H9 (cell line): ENCODE measurements around the gene ZNF213. TPM values are rescaled to one million over a fixed set of nuclear protein-coding genes. Genes with fewer than 3 reads are reported as not detected.

Experiments
- DNase-seq: peaks from one replicate; pipeline ENCODE4 v3.0.0-alpha.2; 2017
- H2AFZ ChIP-seq: one replicate; pipeline ENCODE4 v1.6.1; 2013; ENCODE audit warnings: mild to moderate bottlenecking, low read length, control low read depth, moderate library complexity
- H2AK5ac ChIP-seq: 2 replicates; pipeline ENCODE4 v1.6.1; 2013; ENCODE audit warnings: low read length, control low read depth, mixed read lengths; ENCODE audit not compliant: insufficient read length
- H2BK120ac ChIP-seq: one replicate; pipeline ENCODE4 v1.6.1; 2013; ENCODE audit warnings: low read depth, mild to moderate bottlenecking, low read length, control low read depth, inconsistent platforms; ENCODE audit not compliant: poor library complexity, severe bottlenecking
- H2BK12ac ChIP-seq: 2 replicates; pipeline ENCODE4 v1.6.1; 2013; ENCODE audit warnings: low read length, control low read depth, mixed read lengths, low read depth; ENCODE audit not compliant: insufficient read length
- H2BK15ac ChIP-seq: 2 replicates; pipeline ENCODE4 v1.6.1; 2013; ENCODE audit warnings: low read depth, low read length, control low read depth
- H2BK20ac ChIP-seq: one replicate; pipeline ENCODE4 v1.6.1; 2013; ENCODE audit warnings: low read depth, mild to moderate bottlenecking, low read length, control low read depth, inconsistent platforms; ENCODE audit not compliant: poor library complexity, severe bottlenecking
- H2BK5ac ChIP-seq: 2 replicates; pipeline ENCODE4 v1.6.1; 2013; ENCODE audit warnings: low read length, control low read depth, mixed read lengths; ENCODE audit not compliant: insufficient read length
- H3K14ac ChIP-seq: 2 replicates; pipeline ENCODE4 v1.6.1; 2013; ENCODE audit warnings: low read length, control low read depth; ENCODE audit not compliant: insufficient read depth
- H3K18ac ChIP-seq: 2 replicates; pipeline ENCODE4 v1.6.1; 2013; ENCODE audit warnings: low read depth, mild to moderate bottlenecking, mixed read lengths, low read length, control low read depth; ENCODE audit not compliant: insufficient read length
- H3K23ac ChIP-seq: 2 replicates; pipeline ENCODE4 v1.6.1; 2013; ENCODE audit warnings: low read length, control low read depth, mixed read lengths, low read depth; ENCODE audit not compliant: insufficient read length
- H3K23me2 ChIP-seq: 2 replicates; pipeline ENCODE4 v1.6.1; 2013; ENCODE audit warnings: low read depth, mild to moderate bottlenecking, mixed read lengths, low read length, control low read depth; ENCODE audit not compliant: insufficient read length, poor library complexity, severe bottlenecking
- H3K27ac ChIP-seq: 2 replicates; pipeline ENCODE4 v1.5.1; 2013; ENCODE audit warnings: low read length, control low read depth, mixed read lengths, low read depth; ENCODE audit not compliant: insufficient read length
- H3K27me3 ChIP-seq: 2 replicates; pipeline ENCODE4 v1.6.1; 2013; ENCODE audit warnings: low read length, control low read depth, inconsistent platforms; ENCODE audit not compliant: insufficient read depth
- H3K4ac ChIP-seq: 2 replicates; pipeline ENCODE4 v1.6.1; 2013; ENCODE audit warnings: low read depth, mild to moderate bottlenecking, control low read depth, inconsistent platforms, low read length, moderate library complexity
- H3K4me1 ChIP-seq: 2 replicates; pipeline ENCODE4 v1.6.1; 2013; ENCODE audit warnings: low read length, control low read depth, inconsistent platforms; ENCODE audit not compliant: insufficient read depth
- H3K4me2 ChIP-seq: 2 replicates; pipeline ENCODE4 v1.6.1; 2013; ENCODE audit warnings: low read length, control low read depth, mixed read lengths; ENCODE audit not compliant: insufficient read length, insufficient read depth
- H3K56ac ChIP-seq: 2 replicates; pipeline ENCODE4 v1.6.1; 2013; ENCODE audit warnings: low read depth, mild to moderate bottlenecking, mixed read lengths, low read length, control low read depth; ENCODE audit not compliant: insufficient read length
- H3K79me1 ChIP-seq: 2 replicates; pipeline ENCODE4 v1.6.1; 2013; ENCODE audit warnings: low read depth, mild to moderate bottlenecking, moderate library complexity, low read length, control low read depth, inconsistent platforms; ENCODE audit not compliant: insufficient read depth, poor library complexity, severe bottlenecking
- H3K79me2 ChIP-seq: 2 replicates; pipeline ENCODE4 v1.6.1; 2013; ENCODE audit warnings: low read length, control low read depth, inconsistent platforms; ENCODE audit not compliant: insufficient read depth
- H3K9ac ChIP-seq: 2 replicates; pipeline ENCODE4 v1.6.1; 2013; ENCODE audit warnings: low read length, control low read depth, mixed read lengths; ENCODE audit not compliant: insufficient read length; ENCODE audit errors: extremely low read depth
- H3K9me3 ChIP-seq: one replicate; pipeline ENCODE4 v1.6.1; 2013; ENCODE audit warnings: low read depth, low read length, inconsistent platforms; ENCODE audit not compliant: control insufficient read depth
- H3T11ph ChIP-seq: one replicate; pipeline ENCODE4 v1.6.1; 2013; ENCODE audit warnings: mild to moderate bottlenecking, low read length, control low read depth, inconsistent platforms
- H4K20me1 ChIP-seq: one replicate; pipeline ENCODE4 v1.6.1; 2013; ENCODE audit not compliant: control insufficient read depth, insufficient read length, insufficient read depth
- H4K5ac ChIP-seq: 2 replicates; pipeline ENCODE4 v1.6.1; 2013; ENCODE audit warnings: low read depth, mild to moderate bottlenecking, mixed read lengths, low read length, control low read depth; ENCODE audit not compliant: insufficient read length
- H4K8ac ChIP-seq: replicated peaks from 2 replicates; pipeline ENCODE4 v1.6.1; 2013; ENCODE audit warnings: low read length, control low read depth, mixed read lengths, low read depth; ENCODE audit not compliant: insufficient read length
- H4K91ac ChIP-seq: 2 replicates; pipeline ENCODE4 v1.6.1; 2013; ENCODE audit warnings: low read depth, mild to moderate bottlenecking, moderate library complexity, mixed read lengths, low read length, control low read depth; ENCODE audit not compliant: insufficient read length
- H3K27ac Mint-ChIP-seq, 3 experiments: 2 replicates in 2 of 3; 3 replicates in 1 of 3; pipeline ENCODE4 v1.8.0; 2020 to 2021; ENCODE audit warnings: mixed read lengths in 3 of 3, mild to moderate bottlenecking in 1 of 3, moderate library complexity in 1 of 3
- H3K27me3 Mint-ChIP-seq: 2 replicates; pipeline ENCODE4 v1.8.0; 2021; ENCODE audit warnings: low read depth, mild to moderate bottlenecking, moderate library complexity, mixed read lengths
- H3K36me3 Mint-ChIP-seq, 3 experiments: 2 replicates in 2 of 3; 3 replicates in 1 of 3; pipeline ENCODE4 v1.8.0; 2020 to 2021; ENCODE audit warnings: low read depth in 3 of 3, mixed read lengths in 3 of 3; ENCODE audit not compliant: insufficient read depth in 1 of 3
- H3K4me1 Mint-ChIP-seq, 2 experiments: 2 replicates each; pipeline ENCODE4 v1.8.0; 2020; ENCODE audit warnings: mixed read lengths in 2 of 2
- H3K4me3 Mint-ChIP-seq, 2 experiments: 2 replicates in 1 of 2; 3 replicates in 1 of 2; pipeline ENCODE4 v1.8.0; 2020 to 2021; ENCODE audit warnings: mild to moderate bottlenecking in 2 of 2, mixed read lengths in 2 of 2, moderate library complexity in 1 of 2
- H3K9me3 Mint-ChIP-seq, 2 experiments: 2 replicates in 1 of 2; 3 replicates in 1 of 2; pipeline ENCODE4 v1.8.0; 2020; ENCODE audit warnings: mild to moderate bottlenecking in 2 of 2, mixed read lengths in 2 of 2, moderate library complexity in 1 of 2
- CTCF ChIP-seq: fragments of 200-600 bp; sonication (generic); conservative IDR thresholded peaks from 3 replicates; pipeline ENCODE4 v1.8.0; 2021; ENCODE audit warnings: antibody characterized with exemption, mild to moderate bottlenecking
- WGBS: extraction: QIAGEN DNeasy Blood & Tissue Kit; methylation state at CpG from one replicate; pipeline ENCODE4 v1.1.7; 2013; ENCODE audit warnings: missing lambda C conversion rate, low lambda C conversion rate, mixed read lengths; ENCODE audit not compliant: insufficient read length; ENCODE audit errors: extremely low coverage; 5-methylcytosine and 5-hydroxymethylcytosine counted together
- total RNA-seq: library from RNA; stranded (reverse); gene quantifications from 2 replicates; pipeline ENCODE4 v1.2.1, GENCODE V29; 2021

ZNF213 gene
- total RNA-seq, 1 experiment from 2014 or later, result 6.4 TPM

GRCh38 chr16:3133844-3134243, 985 bp upstream of the ZNF213 start:
- TF ChIP-seq CTCF, result no peak
- Histone ChIP-seq H4K8ac (no peak overlapping the region), H2BK12ac (no peak overlapping the region), H3K79me1 (peaks cover 2% of the 10 kb centered on the region), H3K9me3 (no peaks in the 10 kb centered on the region), H4K5ac (no peak overlapping the region), H3K4ac (no peak overlapping the region), H3K56ac (no peak overlapping the region), H3K14ac (peak overlapping the region; percentile 99; the same call in 1 of the 2 replicates), H3T11ph (no peak overlapping the region), H3K23ac (no peak overlapping the region), H3K79me2 (peaks cover 8% of the 10 kb centered on the region), H2BK20ac (no peak overlapping the region), H2BK5ac (no peak overlapping the region), H2BK15ac (no peak overlapping the region), H3K27ac (no peak overlapping the region), H2AFZ (no peak overlapping the region), H3K23me2 (peaks cover 10% of the 10 kb centered on the region), H3K18ac (no peak overlapping the region), H3K4me2 (peak overlapping the region; percentile 98), H3K27me3 (no peaks in the 10 kb centered on the region), H3K9ac (peak overlapping the region; percentile 100), H4K91ac (no peak overlapping the region), H2BK120ac (no peak overlapping the region), H4K20me1 (peaks cover 2% of the 10 kb centered on the region), H2AK5ac (no peak overlapping the region), H3K4me1 (no peaks in the 10 kb centered on the region; the same call in 1 of the 2 replicates)
- peaks cover 2 to 18% (median 5%) of the 10 kb centered on the region in 3 experiments; a peak in 6 of 7 replicates for H3K36me3 Mint-ChIP-seq
- H3K9me3 Mint-ChIP-seq, result no peaks in the 10 kb centered on the region
- peak overlapping the region; percentile 99 to 100 (median 99) for H3K27ac Mint-ChIP-seq
- DNase-seq, result no peak
- no CpG with 5 or more reads among the region's 7 CpGs for WGBS
- H3K4me3 Mint-ChIP-seq, result peak overlapping the region; percentile 97 to 99
- peaks cover 23 to 26% of the 10 kb centered on the region in 2 experiments for H3K4me1 Mint-ChIP-seq
- H3K27me3 Mint-ChIP-seq, result no peaks in the 10 kb centered on the region; the same call in 1 of the 2 replicates
